Right ventricle myocardium superior (tissue), 1 donor: ENCODE measurements around the gene CCNJ. TPM values are rescaled to one million over a fixed set of nuclear protein-coding genes. Genes with fewer than 3 reads are reported as not detected.

Experiments used
- microRNA-seq: library from miRNA; unstranded; fragments of <30 nt; microRNA quantifications from one replicate; pipeline ENCODE4 v1.2.0, GENCODE V29; 2020
- total RNA-seq: library from RNA; stranded (reverse); fragmentation: NEBNext Ultra II Directional; extraction: Animal tissue kit (Norgen Biotek cat#: 25700); gene quantifications from one replicate; pipeline ENCODE4 v1.2.1, GENCODE V29; 2021
- donor health status: DM: no; HTN: yes; CAD: no; lungs with severe emphysema.

The CCNJ gene
- total RNA-seq, 1 donor from 2014 or later: 2.4 TPM

Small RNAs within 50 kb of the gene (microRNA-seq; reads per million reads assigned to microRNA genes)
- gene MIR3157: 18.4 reads per million, percentile 35 among the genes with 10 or more reads in this experiment

Other genes with a start within 250 kb of the CCNJ start
- 0.13 TPM for gene CC2D2B, start 135.6 kb upstream of the CCNJ start, total RNA-seq
- gene ZNF518A, start 86.7 kb downstream of the CCNJ start, total RNA-seq: 10.0 TPM
- gene BLNK, start 228.0 kb downstream of the CCNJ start, total RNA-seq: 0.73 TPM